Measurements from ENCODE around the gene ERFL.
A peak's percentile ranks its signal among the peaks of the same experiment; 100 is the strongest.

The ERFL gene

GRCh38 chr19:41864374-41864773 is 63.9 kb downstream of the ERFL start:
- Mint-ChIP-seq H3K4me1 (peaks cover 87% of the 10 kb centered on the region), H3K27me3 (no peaks in the 10 kb centered on the region), H3K27ac (peak overlapping the region; percentile 98), H3K4me3 (peak overlapping the region; percentile 94), H3K9me3 (no peaks in the 10 kb centered on the region), H3K36me3 (ENCODE audit: low read depth) (peaks cover 73% of the 10 kb centered on the region)
- no peak for DNase-seq
- no peak for ATAC-seq

GRCh38 chr19:41863209-41863931 is 64.9 kb downstream of the ERFL start:
- Mint-ChIP-seq H3K36me3 (ENCODE audit: low read depth) (peaks cover 66% of the 10 kb centered on the region), H3K27me3 (no peaks in the 10 kb centered on the region), H3K4me1 (peaks cover 82% of the 10 kb centered on the region), H3K9me3 (no peaks in the 10 kb centered on the region), H3K27ac (peak overlapping the region; percentile 98), H3K4me3 (peak overlapping the region; percentile 94)
- no peak for DNase-seq
- no peak for ATAC-seq

GRCh38 chr19:41862445-41862986 is 65.7 kb downstream of the ERFL start:
- Mint-ChIP-seq H3K36me3 (ENCODE audit: low read depth) (peaks cover 59% of the 10 kb centered on the region), H3K27ac (peak overlapping the region; percentile 98), H3K9me3 (no peaks in the 10 kb centered on the region), H3K27me3 (no peaks in the 10 kb centered on the region), H3K4me1 (peaks cover 73% of the 10 kb centered on the region), H3K4me3 (peak overlapping the region; percentile 94)
- ATAC-seq (no peak), DNase-seq (no peak)

- ATAC-seq (no peak), DNase-seq (no peak)
- Mint-ChIP-seq H3K36me3 (ENCODE audit: low read depth) (peaks cover 59% of the 10 kb centered on the region), H3K4me1 (peaks cover 68% of the 10 kb centered on the region), H3K9me3 (no peaks in the 10 kb centered on the region), H3K27ac (peak overlapping the region; percentile 98), H3K4me3 (peak overlapping the region; percentile 94), H3K27me3 (no peaks in the 10 kb centered on the region)
Observed at GRCh38 chr19:41861846-41862245, 66.4 kb downstream of the ERFL start.

- Mint-ChIP-seq H3K36me3 (ENCODE audit: low read depth) (peaks cover 56% of the 10 kb centered on the region), H3K4me1 (peaks cover 62% of the 10 kb centered on the region), H3K27me3 (no peaks in the 10 kb centered on the region), H3K9me3 (no peaks in the 10 kb centered on the region), H3K27ac (peak overlapping the region; percentile 98), H3K4me3 (peak overlapping the region; percentile 94)
- ATAC-seq: no peak
- no peak for DNase-seq
Observed at GRCh38 chr19:41861116-41861768, 67.0 kb downstream of the ERFL start.

- H3K36me3 Mint-ChIP-seq (ENCODE audit: low read depth): peaks cover 52% of the 10 kb centered on the region
- no peak for ATAC-seq
- no peaks in the 10 kb centered on the region for H3K9me3 Mint-ChIP-seq
- H3K4me1 Mint-ChIP-seq: peaks cover 57% of the 10 kb centered on the region
- no peak for DNase-seq
- H3K4me3 Mint-ChIP-seq: peak overlapping the region; percentile 94
- H3K27me3 Mint-ChIP-seq: no peaks in the 10 kb centered on the region
- H3K27ac Mint-ChIP-seq: peak overlapping the region; percentile 98
Observed at GRCh38 chr19:41860419-41861115, 67.7 kb downstream of the ERFL start.

- Mint-ChIP-seq H3K4me3 (peak within 1 kb of the TSS; percentile 94), H3K27me3 (no peaks in the 10 kb centered on the region), H3K4me1 (peaks cover 49% of the 10 kb centered on the region), H3K27ac (peak within 1 kb of the TSS; percentile 99), H3K36me3 (ENCODE audit: low read depth) (peaks cover 45% of the 10 kb centered on the region), H3K9me3 (no peaks in the 10 kb centered on the region)
- DNase-seq (peak; percentile 99), ATAC-seq (peak; percentile 83)
Observed at GRCh38 chr19:41859618-41860418, 68.4 kb downstream of the ERFL start, which contains the start of gene RPS19. RPS19 (plus strand) TSS chr19:41860255; CDS start chr19:41860775, 520 bp downstream.

- ATAC-seq (no peak), DNase-seq (no peak)
- Mint-ChIP-seq H3K36me3 (ENCODE audit: low read depth) (peaks cover 39% of the 10 kb centered on the region), H3K4me1 (peaks cover 43% of the 10 kb centered on the region), H3K4me3 (peak overlapping the region; percentile 94), H3K9me3 (no peaks in the 10 kb centered on the region), H3K27ac (peak overlapping the region; percentile 99), H3K27me3 (no peaks in the 10 kb centered on the region)
Observed at GRCh38 chr19:41859213-41859617, 69.0 kb downstream of the ERFL start.
